Neural crest cell (in vitro differentiated cells): ENCODE data around the gene CHI3L2. TPM values are rescaled to one million over a fixed set of nuclear protein-coding genes. Genes with fewer than 3 reads are reported as not detected.
"Not testable (repeated sequence)": the region's sequence is repeated elsewhere in the genome, so short reads cannot be mapped to it uniquely, and the experiment has no call there.

ENCODE experiments used
- DNase-seq: peaks from one replicate; pipeline ENCODE4 v3.0.0; 2021; ENCODE audit warnings: low read depth, mixed read lengths, low spot score
- H3K27ac Mint-ChIP-seq: one replicate; pipeline ENCODE4 v1.8.0; 2021; ENCODE audit warnings: mild to moderate bottlenecking, mixed read lengths; ENCODE audit not compliant: unreplicated experiment
- H3K27me3 Mint-ChIP-seq: 2 replicates; pipeline ENCODE4 v1.8.0; 2021; ENCODE audit warnings: low read depth, mild to moderate bottlenecking, mixed read lengths
- H3K36me3 Mint-ChIP-seq: 2 replicates; pipeline ENCODE4 v1.8.0; 2021; ENCODE audit warnings: low read depth, mild to moderate bottlenecking, mixed read lengths
- H3K4me1 Mint-ChIP-seq: 2 replicates; pipeline ENCODE4 v1.8.0; 2021; ENCODE audit warnings: mixed read lengths
- H3K4me3 Mint-ChIP-seq: one replicate; pipeline ENCODE4 v1.8.0; 2021; ENCODE audit warnings: mild to moderate bottlenecking, mixed read lengths
- H3K9me3 Mint-ChIP-seq: 2 replicates; pipeline ENCODE4 v1.8.0; 2021; ENCODE audit warnings: mixed read lengths
- CTCF ChIP-seq: fragments of 200-600 bp; sonication (generic); conservative IDR thresholded peaks from 2 replicates; pipeline ENCODE4 v1.5.0; 2021; ENCODE audit warnings: antibody characterized with exemption, mild to moderate bottlenecking
- total RNA-seq: library from RNA; stranded (reverse); gene quantifications from 2 replicates; pipeline ENCODE4 v1.2.1, GENCODE V29; 2021

CHI3L2 gene
- total RNA-seq, 1 donor from 2014 or later: not detected

- no peak overlapping the region for H3K4me3 Mint-ChIP-seq
- no peaks in the 10 kb centered on the region for H3K27me3 Mint-ChIP-seq
- peaks cover 8% of the 10 kb centered on the region for H3K4me1 Mint-ChIP-seq
- DNase-seq: no peak
- no peak overlapping the region for H3K27ac Mint-ChIP-seq
- TF ChIP-seq CTCF: no peak
- H3K9me3 Mint-ChIP-seq: peaks cover 2% of the 10 kb centered on the region
- H3K36me3 Mint-ChIP-seq: no peaks in the 10 kb centered on the region
Measured at GRCh38 chr1:111214884-111215283, 12.6 kb upstream of the CHI3L2 start.

GRCh38 chr1:111215285-111215684, 12.2 kb upstream of the CHI3L2 start:
- not testable (repeated sequence) for H3K36me3 Mint-ChIP-seq, H3K27me3 Mint-ChIP-seq, H3K9me3 Mint-ChIP-seq, DNase-seq, H3K4me3 Mint-ChIP-seq, H3K27ac Mint-ChIP-seq
- H3K4me1 Mint-ChIP-seq: peaks cover 12% of the 10 kb centered on the region

GRCh38 chr1:111216751-111217150, 10.8 kb upstream of the CHI3L2 start:
- H3K27ac Mint-ChIP-seq: no peak overlapping the region
- no peak for TF ChIP-seq CTCF
- no peak for DNase-seq
- H3K4me3 Mint-ChIP-seq: no peak overlapping the region
- H3K9me3 Mint-ChIP-seq: peaks cover 2% of the 10 kb centered on the region
- H3K4me1 Mint-ChIP-seq: peaks cover 16% of the 10 kb centered on the region
- no peaks in the 10 kb centered on the region for H3K36me3 Mint-ChIP-seq
- H3K27me3 Mint-ChIP-seq: no peaks in the 10 kb centered on the region

GRCh38 chr1:111217183-111217910, 10.2 kb upstream of the CHI3L2 start:
- no peak overlapping the region for H3K27ac Mint-ChIP-seq
- TF ChIP-seq CTCF: no peak
- H3K9me3 Mint-ChIP-seq: peaks cover 2% of the 10 kb centered on the region
- peaks cover 17% of the 10 kb centered on the region for H3K4me1 Mint-ChIP-seq
- DNase-seq: no peak
- no peaks in the 10 kb centered on the region for H3K36me3 Mint-ChIP-seq
- no peak overlapping the region for H3K4me3 Mint-ChIP-seq
- H3K27me3 Mint-ChIP-seq: no peaks in the 10 kb centered on the region

- Mint-ChIP-seq H3K4me3 (no peak overlapping the region), H3K27ac (peak overlapping the region; percentile 20), H3K36me3 (no peaks in the 10 kb centered on the region), H3K27me3 (no peaks in the 10 kb centered on the region), H3K4me1 (peaks cover 21% of the 10 kb centered on the region), H3K9me3 (peaks cover 2% of the 10 kb centered on the region)
- TF ChIP-seq CTCF: no peak
- no peak for DNase-seq
Measured at GRCh38 chr1:111218701-111219556, 8.6 kb upstream of the CHI3L2 start.
